Body of pancreas (tissue), 4 donors: ENCODE measurements around the gene ZNF594. TPM values are rescaled to one million over a fixed set of nuclear protein-coding genes. Genes with fewer than 3 reads are reported as not detected.
"Not testable (repeated sequence)": the region's sequence is repeated elsewhere in the genome, so short reads cannot be mapped to it uniquely, and the experiment has no call there.

Experiments
- ATAC-seq: fragments of 150-250 bp; one replicate; pipeline ENCODE4 v1.9.1; 2016
- DNase-seq, 4 donors: peaks; one replicate each; pipeline ENCODE4 v3.0.0-alpha.2; 2019
- H3K27ac ChIP-seq, 4 donors: fragments of 200-600 bp; sonication (generic); 1 replicate in 3 of 4; 2 replicates in 1 of 4; pipeline versions ENCODE4 v1.5.1 to v1.6.1; 2016 to 2019; ENCODE audit warnings: mild to moderate bottlenecking in 1 of 4, mixed read lengths in 1 of 4, moderate library complexity in 1 of 4
- H3K27me3 ChIP-seq, 2 donors: fragments of 200-600 bp; sonication (generic); one replicate each; pipeline ENCODE4 v1.6.0; 2016; ENCODE audit warnings: mild to moderate bottlenecking in 1 of 2
- H3K36me3 ChIP-seq, 2 donors: fragments of 200-600 bp; sonication (generic); replicated peaks in 1 of 2; 2 replicates each; pipeline ENCODE4 v1.5.1; 2016; ENCODE audit warnings: low read depth in 2 of 2; ENCODE audit not compliant: insufficient read depth in 1 of 2
- H3K4me1 ChIP-seq: fragments of 200-600 bp; sonication (generic); one replicate; pipeline ENCODE4 v1.6.0; 2016
- H3K4me3 ChIP-seq, 2 donors: fragments of 200-600 bp; sonication (generic); 1 replicate in 1 of 2; 2 replicates in 1 of 2; pipeline ENCODE4 v1.5.1; 2016 to 2019
- H3K9me3 ChIP-seq, 3 donors: fragments of 200-600 bp; sonication (generic); 1 replicate in 2 of 3; 2 replicates in 1 of 3; pipeline ENCODE4 v1.5.1; 2016
- CTCF ChIP-seq, 7 experiments: fragments of 450-650 bp in 4 of 7; fragments of 200-600 bp in 3 of 7; sonication (generic) in 3 of 7; IDR thresholded peaks; one replicate each; pipeline ENCODE4 v1.5.1; 2016 to 2019; ENCODE audit warnings: antibody characterized with exemption in 7 of 7
- POLR2A ChIP-seq, 3 donors: fragments of 450-650 bp; IDR thresholded peaks; one replicate each; pipeline ENCODE4 v1.6.1; 2016; ENCODE audit warnings: antibody characterized with exemption in 3 of 3, mild to moderate bottlenecking in 2 of 3
- WGBS, 2 donors: methylation state at CpG; one replicate each; pipeline ENCODE4 v1.1.5; 2017; 5-methylcytosine and 5-hydroxymethylcytosine counted together
- intact Hi-C: fragments of 100-400 bp; cut with DNase I; formaldehyde crosslinking; loops from one replicate; pipeline ENCODE4 v1.15.1; 2023
- total RNA-seq, 2 donors: library from RNA; depleted of rRNA; stranded (reverse); fragments of >200 nt; gene quantifications; one replicate each; pipeline ENCODE4 v1.1.0, GENCODE V29; 2016

The ZNF594 gene
- total RNA-seq, 2 donors from 2014 or later = 4.4 to 6.9 TPM

- DNase-seq = no peak
- H3K36me3 ChIP-seq = no peaks in the 10 kb centered on the region
- no peaks in the 10 kb centered on the region for H3K9me3 ChIP-seq
- no peaks in the 10 kb centered on the region for H3K4me1 ChIP-seq
- TF ChIP-seq CTCF (IDR thresholded peaks at IDR 0.05) (no peak), POLR2A (IDR thresholded peaks at IDR 0.05) (no peak)
- intact Hi-C loops = no loop called here
- 79 to 81% methylated on average over 7 of the region's 7 CpGs for WGBS, 2 donors
- no peak for ATAC-seq
- no peaks in the 10 kb centered on the region for H3K27me3 ChIP-seq
- H3K4me3 ChIP-seq = no peak overlapping the region
- H3K27ac ChIP-seq = no peak overlapping the region
These were observed 60.4 kb downstream of the ZNF594 start for GRCh38 chr17:5131146-5131715.

GRCh38 chr17:5130687-5131086, 61.0 kb downstream of the ZNF594 start:
- intact Hi-C loops, H3K4me1 ChIP-seq, H3K27ac ChIP-seq, DNase-seq, H3K27me3 ChIP-seq, H3K4me3 ChIP-seq, ATAC-seq, H3K9me3 ChIP-seq, H3K36me3 ChIP-seq: not testable (repeated sequence)
- WGBS, 2 donors = 20 to 62% methylated on average over 1 to 5 of the region's 5 CpGs

GRCh38 chr17:5130261-5130660, 61.4 kb downstream of the ZNF594 start:
- 76 to 79% methylated on average over 8 to 10 of the region's 10 CpGs for WGBS, 2 donors

GRCh38 chr17:5129770-5130169, 61.9 kb downstream of the ZNF594 start:
- H3K27ac ChIP-seq, H3K4me3 ChIP-seq, H3K27me3 ChIP-seq, H3K4me1 ChIP-seq, H3K36me3 ChIP-seq, H3K9me3 ChIP-seq, DNase-seq, intact Hi-C loops, ATAC-seq: not testable (repeated sequence)
- 78 to 85% methylated on average over 8 of the region's 8 CpGs for WGBS, 2 donors

More at GRCh38 chr17:5130261-5130660, 61.4 kb downstream of the ZNF594 start:
- H3K9me3 ChIP-seq, H3K27ac ChIP-seq, ATAC-seq, H3K4me1 ChIP-seq, H3K4me3 ChIP-seq, H3K36me3 ChIP-seq, intact Hi-C loops, H3K27me3 ChIP-seq, DNase-seq: not testable (repeated sequence)

Other genes starting within 250 kb of the ZNF594 start
- 100 to 1,000 TPM; 164 to 180 TPM for gene PFN1, start 243.3 kb downstream of the ZNF594 start, total RNA-seq
- gene ENO3, start 240.7 kb downstream of the ZNF594 start, total RNA-seq = 1 to 10 TPM; 3.3 to 3.6 TPM
- gene SPAG7, start 224.1 kb downstream of the ZNF594 start, total RNA-seq = 10 to 100 TPM; 26.2 to 29.0 TPM
- 10 to 100 TPM; 17.1 to 48.8 TPM for gene CAMTA2, start 204.2 kb downstream of the ZNF594 start, total RNA-seq
- 1 to 10 TPM in 1 of 2 donors, not detected in 1; 1.0 TPM for gene INCA1, start 194.3 kb downstream of the ZNF594 start, total RNA-seq
- 10 to 100 TPM; 43.1 to 54.4 TPM for gene KIF1C, start 193.9 kb downstream of the ZNF594 start, total RNA-seq
- gene SLC52A1, start 156.4 kb downstream of the ZNF594 start, total RNA-seq = not detected
- 1 to 10 TPM; 5.3 to 5.4 TPM for gene ZFP3, start 113.4 kb downstream of the ZNF594 start, total RNA-seq
- gene ZNF232, start 80.0 kb downstream of the ZNF594 start, total RNA-seq = 1 to 10 TPM; 3.9 to 4.0 TPM
- gene USP6, start 75.8 kb downstream of the ZNF594 start, total RNA-seq = not detected
- 1 to 10 TPM in 1 of 2 donors, under 1 TPM in 1; 0.33 to 2.1 TPM for gene SCIMP, start 43.0 kb upstream of the ZNF594 start, total RNA-seq
- 10 to 100 TPM; 14.5 to 17.1 TPM for gene RABEP1, start 90.4 kb upstream of the ZNF594 start, total RNA-seq
- gene NUP88, start 227.8 kb upstream of the ZNF594 start, total RNA-seq = 10 to 100 TPM; 35.9 to 54.5 TPM
- gene RPAIN, start 228.3 kb upstream of the ZNF594 start, total RNA-seq = 10 to 100 TPM; 28.0 to 35.3 TPM
- gene C1QBP, start 247.3 kb upstream of the ZNF594 start, total RNA-seq = 10 to 100 TPM; 46.5 to 62.3 TPM